HEK293 (cell line): ENCODE measurements around the gene MALRD1.

Experiments
- KLF16 ChIP-seq: fragments of 450-650 bp; formaldehyde crosslinking; IDR thresholded peaks from 2 replicates; pipeline ENCODE4 v1.5.1; 2017; ENCODE audit warnings: missing biosample characterization, missing genetic modification characterization
- ZBTB7A ChIP-seq: fragments of 450-650 bp; formaldehyde crosslinking; IDR thresholded peaks from 2 replicates; pipeline ENCODE4 v1.5.1; 2016; ENCODE audit warnings: low read depth, missing biosample characterization, missing genetic modification characterization
- ZNF37A ChIP-seq: fragments of 450-650 bp; IDR thresholded peaks from 2 replicates; pipeline ENCODE4 v1.5.1; 2018; ENCODE audit warnings: missing biosample characterization, missing genetic modification characterization
- TF ChIP-seq, protein P1 (sequence below): fragments of 450-650 bp; formaldehyde crosslinking; IDR thresholded peaks from 2 replicates; pipeline ENCODE4 v1.5.1; 2016; ENCODE audit warnings: missing biosample characterization, missing genetic modification characterization
- TF ChIP-seq, protein P2 (sequence below): fragments of 450-650 bp; formaldehyde crosslinking; IDR thresholded peaks from 2 replicates; pipeline ENCODE4 v1.5.1; 2016; ENCODE audit warnings: missing biosample characterization, missing genetic modification characterization

DNA sequence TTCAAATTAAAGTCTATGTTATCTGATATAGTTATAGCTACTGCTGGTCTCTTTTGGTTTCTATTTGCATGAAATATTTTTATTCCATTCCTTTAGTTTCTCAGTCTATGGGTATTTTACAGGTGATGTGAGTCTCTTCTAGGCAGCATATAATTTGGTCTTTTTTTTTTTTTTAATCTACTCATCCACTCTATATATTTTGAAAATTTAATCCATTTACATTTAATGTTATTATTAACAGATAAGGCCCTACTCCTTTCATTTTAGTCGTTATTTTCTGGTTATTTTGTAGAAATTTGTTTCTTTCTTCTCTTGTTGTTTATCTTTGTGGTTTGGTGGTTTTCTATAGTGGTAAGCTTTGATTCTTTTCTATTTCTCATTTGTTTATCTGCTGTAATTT, 58.8 kb downstream of the MALRD1 start:
- TF ChIP-seq, protein P1, sequence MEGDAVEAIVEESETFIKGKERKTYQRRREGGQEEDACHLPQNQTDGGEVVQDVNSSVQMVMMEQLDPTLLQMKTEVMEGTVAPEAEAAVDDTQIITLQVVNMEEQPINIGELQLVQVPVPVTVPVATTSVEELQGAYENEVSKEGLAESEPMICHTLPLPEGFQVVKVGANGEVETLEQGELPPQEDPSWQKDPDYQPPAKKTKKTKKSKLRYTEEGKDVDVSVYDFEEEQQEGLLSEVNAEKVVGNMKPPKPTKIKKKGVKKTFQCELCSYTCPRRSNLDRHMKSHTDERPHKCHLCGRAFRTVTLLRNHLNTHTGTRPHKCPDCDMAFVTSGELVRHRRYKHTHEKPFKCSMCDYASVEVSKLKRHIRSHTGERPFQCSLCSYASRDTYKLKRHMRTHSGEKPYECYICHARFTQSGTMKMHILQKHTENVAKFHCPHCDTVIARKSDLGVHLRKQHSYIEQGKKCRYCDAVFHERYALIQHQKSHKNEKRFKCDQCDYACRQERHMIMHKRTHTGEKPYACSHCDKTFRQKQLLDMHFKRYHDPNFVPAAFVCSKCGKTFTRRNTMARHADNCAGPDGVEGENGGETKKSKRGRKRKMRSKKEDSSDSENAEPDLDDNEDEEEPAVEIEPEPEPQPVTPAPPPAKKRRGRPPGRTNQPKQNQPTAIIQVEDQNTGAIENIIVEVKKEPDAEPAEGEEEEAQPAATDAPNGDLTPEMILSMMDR (tag by site-specific recombination), result no peak
- TF ChIP-seq, protein P2, sequence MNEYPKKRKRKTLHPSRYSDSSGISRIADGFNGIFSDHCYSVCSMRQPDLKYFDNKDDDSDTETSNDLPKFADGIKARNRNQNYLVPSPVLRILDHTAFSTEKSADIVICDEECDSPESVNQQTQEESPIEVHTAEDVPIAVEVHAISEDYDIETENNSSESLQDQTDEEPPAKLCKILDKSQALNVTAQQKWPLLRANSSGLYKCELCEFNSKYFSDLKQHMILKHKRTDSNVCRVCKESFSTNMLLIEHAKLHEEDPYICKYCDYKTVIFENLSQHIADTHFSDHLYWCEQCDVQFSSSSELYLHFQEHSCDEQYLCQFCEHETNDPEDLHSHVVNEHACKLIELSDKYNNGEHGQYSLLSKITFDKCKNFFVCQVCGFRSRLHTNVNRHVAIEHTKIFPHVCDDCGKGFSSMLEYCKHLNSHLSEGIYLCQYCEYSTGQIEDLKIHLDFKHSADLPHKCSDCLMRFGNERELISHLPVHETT (tag by site-specific recombination), result no peak
- TF ChIP-seq ZBTB7A (no peak), KLF16 (tag by site-specific recombination) (no peak), ZNF37A (no peak)
